ENCODE measurements around the gene ASRGL1. TPM values are rescaled to one million over a fixed set of nuclear protein-coding genes. Genes with fewer than 3 reads are reported as not detected.

ASRGL1 gene
- total RNA-seq: 37.5 and 43.1 TPM in 2 replicates

GRCh38 chr11:62337303-62338181 is at the start of gene ASRGL1:
ASRGL1 (plus strand) TSS chr11:62337448; CDS start chr11:62337978, 530 bp downstream.

GRCh38 chr11:62298975-62299374 is 38.3 kb upstream of the ASRGL1 start, which contains the start of gene SCGB1D4:
SCGB1D4 (minus strand) TSS chr11:62299075; CDS start chr11:62299010, 65 bp downstream.

DNA sequence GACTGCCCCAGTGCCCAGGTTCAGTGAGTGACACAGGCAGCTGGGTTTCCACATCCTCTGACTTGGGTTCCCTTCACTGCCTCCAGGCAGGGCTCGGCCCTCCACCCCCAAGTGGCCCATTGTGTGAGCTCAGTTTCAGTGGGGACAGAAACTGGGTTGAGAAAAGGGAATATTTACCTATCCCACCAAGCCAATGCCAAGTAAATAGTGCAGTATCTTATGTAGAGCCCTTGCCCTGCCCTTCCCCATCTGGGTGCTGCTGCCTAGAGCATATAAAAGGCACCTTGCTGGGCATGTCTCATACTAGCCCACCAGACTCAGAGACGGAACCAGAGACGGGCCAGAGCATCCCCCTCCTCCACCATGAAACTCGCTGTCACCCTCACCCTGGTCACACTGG is 81.5 kb downstream of the ASRGL1 start, which contains the start of gene SCGB1A1:
SCGB1A1 (plus strand) TSS at position 301 of the 400 bp plus-strand sequence; CDS start at position 364, 63 bp downstream.

Other genes starting within 250 kb of the ASRGL1 start
- 41.5 and 88.5 TPM in 2 replicates for gene INCENP, start 213.4 kb upstream of the ASRGL1 start, total RNA-seq
- gene SCGB1D1, start 147.2 kb upstream of the ASRGL1 start, total RNA-seq: not detected in 2 replicates
- gene SCGB2A1, start 128.8 kb upstream of the ASRGL1 start, total RNA-seq: not detected in 2 replicates
- not detected in 2 replicates for gene SCGB1D2, start 95.2 kb upstream of the ASRGL1 start, total RNA-seq
- gene SCGB2A2, start 67.3 kb upstream of the ASRGL1 start, total RNA-seq: not detected in 2 replicates
- gene SCGB1D4, start 38.4 kb upstream of the ASRGL1 start, total RNA-seq: not detected in 2 replicates
- not detected in 2 replicates for gene SCGB1A1, start 81.6 kb downstream of the ASRGL1 start, total RNA-seq
- gene AHNAK, start 209.4 kb downstream of the ASRGL1 start, total RNA-seq: 791 and 990 TPM in 2 replicates
- 1,113 and 1,272 TPM in 2 replicates for gene EEF1G, start 236.4 kb downstream of the ASRGL1 start, total RNA-seq